ENCODE results near the gene NUDT19. TPM values are rescaled to one million over a fixed set of nuclear protein-coding genes. Genes with fewer than 3 reads are reported as not detected.

The NUDT19 gene
- total RNA-seq, 1 donor from 2014 or later = 11.1 TPM

DNA sequence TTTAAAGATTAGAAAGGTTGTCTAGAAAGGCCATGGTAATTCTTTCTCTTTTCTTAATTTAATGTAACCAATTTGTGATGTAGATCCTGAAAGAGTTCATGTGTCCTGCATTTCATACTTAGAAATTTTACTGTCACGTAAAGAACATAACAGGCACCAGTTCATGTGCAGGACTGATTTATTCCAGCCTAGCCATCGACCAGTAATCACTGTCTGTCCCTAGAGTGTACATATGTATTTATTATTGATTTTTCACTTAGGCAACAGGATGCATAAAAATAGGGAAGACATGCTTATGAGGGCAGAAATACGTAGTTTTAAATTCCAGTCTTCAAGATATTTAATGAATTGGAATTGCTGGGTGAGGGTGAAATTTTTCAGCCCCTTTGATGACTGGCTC is 65.6 kb downstream of the NUDT19 start:
- H3K36me3 Mint-ChIP-seq (ENCODE audit: low read depth) = no peaks in the 10 kb centered on the region
- peaks cover 4% of the 10 kb centered on the region for H3K27me3 Mint-ChIP-seq (ENCODE audit: low read depth)
- TF ChIP-seq CTCF (IDR thresholded peaks at IDR 0.05) = no peak
- H3K4me3 Mint-ChIP-seq (ENCODE audit: unreplicated experiment) = no peak overlapping the region
- DNase-seq (ENCODE audit: low spot score) = no peak
- H3K4me1 Mint-ChIP-seq (ENCODE audit: low read depth) = no peaks in the 10 kb centered on the region
- peaks cover 4% of the 10 kb centered on the region for H3K9me3 Mint-ChIP-seq (ENCODE audit: low read depth)
- no peak overlapping the region for H3K27ac Mint-ChIP-seq (ENCODE audit: unreplicated experiment)

Other genes with a start within 250 kb of the NUDT19 start
- gene PDCD5, start 110.6 kb upstream of the NUDT19 start, total RNA-seq = 108 to 119 TPM (median 111 TPM) in 3 replicates
- gene ANKRD27, start 16.6 kb upstream of the NUDT19 start, total RNA-seq = 23.6 to 26.8 TPM (median 23.9 TPM) in 3 replicates
- gene RGS9BP, start 16.0 kb upstream of the NUDT19 start, total RNA-seq = 0.19 to 0.95 TPM (median 0.90 TPM) in 3 replicates
- 0.22 to 0.33 TPM in 2 of 3 replicates, not detected in the other for gene TDRD12, start 27.9 kb downstream of the NUDT19 start, total RNA-seq
- 0.35 to 0.60 TPM (median 0.41 TPM) in 3 replicates for gene SLC7A9, start 177.9 kb downstream of the NUDT19 start, total RNA-seq

Data from chondrocyte (in vitro differentiated cells).